HG03280 (cell line): ENCODE data around the gene LSM5.
"Not testable (repeated sequence)": the region's sequence is repeated elsewhere in the genome, so short reads cannot be mapped to it uniquely, and the experiment has no call there.

Experiments
- ATAC-seq: cut with Tn5 transposase; IDR thresholded peaks from one replicate; pipeline ENCODE4 v1.9.1; 2021; ENCODE audit warnings: mild to moderate bottlenecking, moderate library complexity; ENCODE audit not compliant: unreplicated experiment

The LSM5 gene

GRCh38 chr7:32506266-32507054 lies 16.3 kb upstream of the LSM5 start:
- ATAC-seq = no peak

- ATAC-seq = no peak
These were observed 12.5 kb upstream of the LSM5 start for GRCh38 chr7:32502728-32503127.

DNA sequence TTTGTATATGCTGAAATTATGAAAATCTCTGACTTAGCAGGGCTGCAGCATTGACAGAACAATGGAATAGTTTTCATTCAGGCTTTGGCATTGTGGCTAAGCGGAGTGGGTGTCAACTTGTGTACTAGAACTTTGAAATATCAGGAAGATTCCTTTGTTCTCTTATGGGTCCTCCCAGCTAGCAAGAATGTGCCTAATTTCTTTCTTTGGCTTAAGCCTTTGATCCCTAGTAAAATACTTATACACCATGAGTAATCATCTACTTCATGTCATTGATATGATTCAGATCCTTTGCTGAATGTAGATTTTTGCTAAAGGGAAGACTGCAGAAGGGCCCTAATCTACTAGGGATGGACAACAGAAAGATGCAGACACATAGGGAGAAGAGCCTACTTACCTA lies 11.3 kb upstream of the LSM5 start:
- no peak for ATAC-seq

DNA sequence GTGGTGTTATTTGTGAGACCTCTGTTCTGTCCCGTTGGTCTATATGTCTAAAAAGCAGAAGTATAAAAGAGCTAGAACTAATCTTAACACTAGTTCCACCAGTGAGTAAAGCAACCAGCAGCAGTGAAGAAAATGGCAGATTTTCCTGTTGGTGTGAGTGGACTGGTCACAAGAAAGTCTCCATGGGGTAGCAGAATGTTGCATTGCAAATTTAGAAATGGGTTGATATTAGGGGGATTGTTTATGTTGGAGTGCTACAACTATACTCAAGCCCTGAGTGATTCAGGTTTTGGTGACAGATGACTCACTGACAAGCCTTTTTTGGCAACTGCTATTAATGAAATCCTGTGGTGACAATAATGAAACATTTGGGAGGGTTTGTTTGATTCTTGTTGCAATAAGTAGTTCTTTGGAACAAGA lies 10.8 kb upstream of the LSM5 start:
- ATAC-seq = peak; percentile 59

- not testable (repeated sequence) for ATAC-seq
These were observed 10.0 kb upstream of the LSM5 start for GRCh38 chr7:32500216-32500615.

- ATAC-seq = not testable (repeated sequence)
These were observed 9.6 kb upstream of the LSM5 start for GRCh38 chr7:32499755-32500154.

GRCh38 chr7:32496052-32496813 lies 6.1 kb upstream of the LSM5 start:
- ATAC-seq = no peak

DNA sequence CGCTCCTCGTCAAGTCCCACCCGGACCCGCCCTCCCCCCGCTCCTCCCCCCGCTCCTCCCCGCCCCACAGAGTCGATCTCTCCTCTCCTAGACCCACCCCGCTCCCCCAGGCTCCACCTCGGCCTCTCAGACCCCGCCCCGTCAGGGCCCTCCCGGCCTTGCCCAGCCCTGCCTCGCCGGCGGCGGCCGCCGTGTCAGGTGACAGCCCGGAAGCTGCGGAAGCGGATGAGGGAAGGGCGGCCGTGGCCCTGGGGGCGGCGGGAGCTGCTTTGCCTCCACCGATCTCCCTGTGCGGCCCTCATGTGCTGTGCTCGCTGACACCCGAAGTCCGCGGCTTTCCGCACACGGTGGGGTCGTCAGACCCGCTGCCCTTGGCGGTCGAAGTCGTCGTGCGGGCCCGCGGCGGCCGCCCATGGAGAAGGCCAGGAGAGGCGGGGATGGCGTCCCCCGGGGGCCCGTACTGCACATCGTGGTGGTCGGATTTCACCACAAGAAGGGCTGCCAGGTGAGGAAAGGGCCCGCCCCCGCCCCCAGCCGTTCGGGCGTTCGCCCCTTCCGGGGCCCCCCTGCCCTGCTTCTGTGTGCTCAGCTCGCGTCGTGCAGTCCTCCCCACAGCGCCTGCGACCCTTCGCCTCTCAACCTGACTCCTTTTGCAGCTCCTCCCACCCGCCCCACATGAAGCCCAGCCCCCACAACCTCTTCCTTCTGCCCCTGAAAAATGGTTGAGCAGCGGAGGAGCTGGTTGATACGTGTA lies 5.3 kb upstream of the LSM5 start, which contains the start of gene AVL9:
Gene AVL9 (plus strand): TSS at position 192 of the 754 bp plus-strand sequence. CDS start 221 bp downstream, at position 413.
- peak; percentile 97 for ATAC-seq

GRCh38 chr7:32494946-32495297 lies 4.7 kb upstream of the LSM5 start:
- ATAC-seq = peak; percentile 1

GRCh38 chr7:32489788-32490126 lies 423 bp downstream of the LSM5 start:
- no peak for ATAC-seq

GRCh38 chr7:32481921-32482320 lies 8.3 kb downstream of the LSM5 start:
- ATAC-seq = no peak

- ATAC-seq = no peak
These were observed 9.0 kb downstream of the LSM5 start for GRCh38 chr7:32481176-32481575.

GRCh38 chr7:32479574-32480200 lies 10.5 kb downstream of the LSM5 start:
- no peak for ATAC-seq

DNA sequence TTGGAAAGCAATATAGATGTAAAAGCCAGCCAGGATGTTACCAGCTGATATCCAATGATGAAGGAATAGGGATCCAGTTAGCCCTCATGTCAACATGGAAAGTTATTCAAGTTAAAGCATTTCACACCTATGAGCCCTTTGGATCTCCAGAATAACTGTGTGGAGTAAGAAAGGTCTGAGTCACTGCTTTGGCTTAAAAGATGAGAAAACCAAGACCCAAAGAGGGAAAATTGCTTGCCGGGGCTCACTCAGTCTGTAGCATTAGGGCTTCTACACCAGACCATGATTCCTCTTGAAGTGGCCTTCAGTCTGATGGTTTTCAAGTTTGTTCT lies 12.6 kb downstream of the LSM5 start:
- no peak for ATAC-seq

DNA sequence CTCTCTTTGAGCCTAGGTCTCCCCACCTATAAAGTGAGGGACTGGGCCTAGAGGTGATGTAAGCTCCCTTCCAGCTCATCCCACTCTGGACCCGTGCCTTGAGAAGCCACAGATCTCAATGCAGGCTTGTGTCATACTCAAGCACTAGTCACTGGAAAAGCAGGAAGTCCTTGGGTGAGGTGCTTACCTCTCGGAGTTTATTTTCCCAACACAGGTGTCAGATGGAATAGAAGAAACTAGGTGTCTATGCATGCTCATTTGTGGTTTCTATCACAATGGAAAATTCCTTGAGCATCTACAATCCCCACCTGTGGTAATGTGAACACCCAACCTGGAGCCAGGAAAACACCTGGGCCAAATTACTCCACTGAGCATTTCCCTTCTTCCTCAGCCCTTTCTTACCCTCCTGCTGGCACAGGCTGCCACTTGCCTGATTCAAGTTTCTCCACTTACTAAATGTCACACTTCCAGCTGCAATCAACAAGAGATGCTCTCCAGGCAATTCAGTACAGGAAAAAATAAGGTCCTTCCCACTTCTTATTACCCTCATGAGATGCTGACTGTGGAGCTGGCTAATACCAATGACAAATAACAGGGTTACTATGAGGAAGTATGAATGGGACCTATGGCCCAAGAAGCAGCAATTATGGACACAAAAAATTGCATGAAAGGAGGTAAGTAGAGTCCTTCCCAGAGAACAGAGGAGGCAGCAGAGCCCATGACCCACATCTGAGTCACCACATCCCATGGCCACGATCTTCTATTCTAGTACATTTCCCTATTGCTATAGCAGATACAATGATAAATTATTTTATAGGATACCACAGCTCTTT lies 13.1 kb downstream of the LSM5 start:
- no peak for ATAC-seq

GRCh38 chr7:32474008-32474407 lies 16.2 kb downstream of the LSM5 start:
- no peak for ATAC-seq

DNA sequence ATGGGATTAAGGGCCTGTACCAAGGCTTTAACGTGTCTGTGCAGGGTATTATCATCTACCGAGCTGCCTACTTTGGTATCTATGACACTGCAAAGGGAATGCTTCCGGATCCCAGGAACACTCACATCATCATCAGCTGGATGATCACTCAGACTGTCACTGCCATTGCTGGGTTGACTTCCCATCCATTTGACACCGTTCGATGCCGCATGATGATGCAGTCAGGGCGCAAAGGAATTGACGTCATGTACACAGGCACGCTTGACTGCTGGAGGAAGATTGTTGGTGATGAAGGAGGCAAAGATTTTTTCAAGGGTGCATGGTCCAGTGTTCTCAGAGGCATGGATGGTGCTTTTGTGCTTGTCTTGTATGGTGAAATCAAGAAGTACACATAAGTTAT lies 18.2 kb downstream of the LSM5 start:
- ATAC-seq = no peak

DNA sequence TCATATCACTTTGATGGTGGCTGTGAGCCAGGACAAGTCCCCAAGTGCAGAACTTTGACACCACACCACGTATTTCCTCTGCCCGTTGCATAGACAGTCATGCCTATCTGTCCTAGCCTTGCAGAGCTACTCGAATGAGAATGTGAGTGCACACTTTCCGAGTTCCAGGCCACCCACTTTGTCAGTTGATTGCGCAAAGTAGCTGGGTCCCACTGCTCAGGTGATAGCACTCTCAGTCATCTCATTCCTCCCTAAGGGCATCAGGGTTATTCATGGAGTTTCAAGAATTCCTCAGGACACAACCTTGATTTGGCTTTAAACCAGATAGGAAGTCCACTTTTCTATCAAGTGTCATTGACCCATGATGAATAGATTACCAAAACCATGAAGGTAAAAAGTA lies 19.3 kb downstream of the LSM5 start:
- no peak for ATAC-seq

DNA sequence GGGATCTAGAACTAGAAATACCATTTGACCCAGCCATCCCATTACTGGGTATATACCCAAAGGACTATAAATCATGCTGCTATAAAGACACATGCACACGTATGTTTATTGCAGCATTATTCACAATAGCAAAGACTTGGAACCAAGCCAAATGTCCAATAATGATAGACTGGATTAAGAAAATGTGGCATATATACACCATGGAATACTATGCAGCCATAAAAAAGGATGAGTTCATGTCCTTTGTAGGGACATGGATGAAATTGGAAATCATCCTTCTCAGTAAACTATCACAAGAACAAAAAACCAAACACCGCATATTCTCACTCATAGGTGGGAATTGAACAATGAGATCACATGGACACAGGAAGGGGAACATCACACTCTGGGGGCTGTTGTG lies 20.2 kb downstream of the LSM5 start:
- not testable (repeated sequence) for ATAC-seq

DNA sequence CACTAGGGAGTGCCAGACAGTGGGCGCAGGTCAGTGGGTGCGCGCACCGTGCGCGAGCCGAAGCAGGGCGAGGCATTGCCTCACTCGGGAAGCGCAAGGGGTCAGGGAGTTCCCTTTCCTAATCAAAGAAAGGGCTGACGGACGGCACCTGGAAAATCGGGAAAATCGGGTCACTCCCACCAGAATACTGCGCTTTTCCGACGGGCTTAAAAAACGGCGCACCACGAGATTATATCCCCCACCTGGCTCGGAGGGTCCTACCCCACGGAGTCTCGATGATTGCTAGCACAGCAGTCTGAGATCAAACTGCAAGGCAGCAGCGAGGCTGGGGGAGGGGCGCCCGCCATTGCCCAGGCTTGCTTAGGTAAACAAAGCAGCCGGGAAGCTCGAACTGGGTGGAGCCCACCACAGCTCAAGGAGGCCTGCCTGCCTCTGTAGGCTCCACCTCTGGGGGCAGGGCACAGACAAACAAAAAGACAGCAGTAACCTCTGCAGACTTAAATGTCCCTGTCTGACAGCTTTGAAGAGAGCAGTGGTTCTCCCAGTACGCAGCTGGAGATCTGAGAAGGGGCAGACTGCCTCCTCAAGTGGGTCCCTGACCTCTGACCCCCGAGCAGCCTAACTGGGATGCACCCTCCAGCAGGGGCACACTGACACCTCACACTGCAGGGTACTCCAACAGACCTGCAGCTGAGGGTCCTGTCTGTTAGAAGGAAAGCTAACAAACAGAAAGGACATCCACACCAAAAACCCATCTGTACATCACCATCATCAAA lies 25.4 kb downstream of the LSM5 start:
- not testable (repeated sequence) for ATAC-seq
